ENCODE data around the gene NAPB.
A peak's percentile ranks its signal among the peaks of the same experiment; 100 is the strongest.

NAPB gene

DNA sequence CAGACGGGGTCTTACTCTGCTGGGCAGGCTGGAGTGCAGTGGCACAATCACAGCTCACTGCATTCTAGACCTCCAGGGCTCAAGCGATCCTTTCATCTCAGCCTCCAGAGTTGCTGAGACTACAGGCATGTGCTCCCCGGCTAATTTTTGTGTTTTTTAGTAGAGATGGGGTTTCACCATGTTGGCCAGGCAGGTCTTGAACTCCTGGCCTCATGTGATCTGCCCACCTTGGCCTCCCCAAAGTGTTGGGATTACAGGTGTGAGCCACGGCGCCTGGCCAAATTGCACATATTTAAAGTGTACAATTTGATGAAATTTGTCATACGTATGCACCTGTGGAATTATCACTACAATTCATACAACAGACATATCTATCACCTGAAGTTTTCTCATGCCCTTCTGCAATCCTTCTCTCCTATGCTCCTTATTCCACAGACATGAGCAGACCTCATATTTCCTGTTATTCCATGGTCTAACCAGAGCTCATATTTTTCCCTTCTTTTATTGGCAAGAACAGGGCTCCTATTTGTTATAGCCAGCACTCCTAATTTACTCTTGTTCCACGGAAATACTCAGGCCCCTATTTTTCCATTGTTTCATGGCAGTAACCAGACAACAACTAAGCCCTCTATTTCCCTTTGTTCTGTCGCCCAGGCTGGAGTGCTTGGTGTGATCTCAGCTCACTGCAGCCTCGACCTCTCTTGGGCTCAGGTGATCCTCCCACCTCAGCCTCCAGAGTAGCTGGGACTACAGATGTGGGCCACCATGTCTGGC, 16.0 kb upstream of the NAPB start:
- no peak for DNase-seq

GRCh38 chr20:23436681-23437080, 15.4 kb upstream of the NAPB start:
- DNase-seq = no peak

DNA sequence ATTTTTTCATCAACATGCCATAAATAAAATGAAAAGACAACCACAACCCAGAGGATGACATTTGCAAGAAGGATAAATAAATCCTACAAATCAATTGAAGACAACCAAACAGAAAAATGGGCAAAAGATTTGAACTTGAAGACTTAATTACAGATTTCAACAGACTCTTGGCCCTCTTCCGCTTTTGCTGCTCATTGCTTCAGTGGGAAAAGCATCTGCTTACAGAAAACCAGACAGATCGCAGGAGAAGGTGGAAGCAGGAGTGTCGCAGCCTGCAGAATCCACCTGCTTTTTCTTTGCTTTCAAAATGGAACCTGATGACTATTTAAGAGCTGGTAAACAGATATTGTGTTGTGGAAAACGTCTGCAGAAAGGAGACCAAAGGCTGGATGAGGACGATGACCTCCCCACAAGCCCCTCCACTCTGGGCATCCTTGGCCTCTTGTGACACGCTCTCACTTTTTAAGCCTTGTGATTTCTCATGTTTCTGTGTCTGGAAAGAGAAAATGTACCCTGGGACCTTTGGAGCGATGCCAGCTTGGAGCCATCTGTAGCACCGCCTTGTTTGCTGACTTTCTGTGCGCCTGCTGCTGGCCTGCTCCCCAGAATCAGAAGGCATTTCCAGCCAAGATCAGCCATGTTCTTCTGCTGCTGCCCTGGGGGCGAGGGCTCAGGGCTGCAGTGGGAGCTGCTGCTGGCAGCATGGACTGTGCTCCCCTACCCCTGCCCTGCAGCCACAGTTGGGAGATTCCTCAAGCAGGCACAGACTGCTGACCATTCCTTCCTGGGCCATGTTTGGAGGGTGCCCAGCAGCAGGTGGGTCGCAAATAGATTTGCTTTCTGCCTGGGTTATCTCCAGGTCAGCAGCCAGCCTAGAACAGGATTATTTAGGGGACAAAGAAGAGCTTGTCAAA, 14.6 kb upstream of the NAPB start:
- DNase-seq = no peak

- DNase-seq = no peak
These were observed 13.4 kb upstream of the NAPB start for GRCh38 chr20:23434521-23435313.

DNA sequence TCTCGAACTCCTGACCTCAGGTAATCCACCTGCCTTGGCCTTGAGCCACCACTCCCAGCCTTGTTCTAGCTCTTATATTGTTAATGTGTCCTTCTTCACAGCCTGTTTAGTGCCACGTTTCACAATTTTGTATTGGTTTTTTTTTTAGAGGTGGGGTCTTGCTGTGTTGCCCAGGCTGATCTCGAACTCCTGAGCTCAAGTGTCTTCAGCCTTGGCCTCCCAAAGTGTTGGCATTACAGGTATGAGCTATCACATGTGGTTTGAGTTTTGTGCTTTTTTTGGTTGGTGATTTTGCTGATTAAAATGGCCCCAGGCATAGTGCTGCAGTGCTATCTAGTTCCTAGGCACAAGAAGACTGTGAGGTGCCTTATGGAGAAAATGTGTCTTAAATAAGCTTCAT, 12.3 kb upstream of the NAPB start:
- no peak for DNase-seq

DNA sequence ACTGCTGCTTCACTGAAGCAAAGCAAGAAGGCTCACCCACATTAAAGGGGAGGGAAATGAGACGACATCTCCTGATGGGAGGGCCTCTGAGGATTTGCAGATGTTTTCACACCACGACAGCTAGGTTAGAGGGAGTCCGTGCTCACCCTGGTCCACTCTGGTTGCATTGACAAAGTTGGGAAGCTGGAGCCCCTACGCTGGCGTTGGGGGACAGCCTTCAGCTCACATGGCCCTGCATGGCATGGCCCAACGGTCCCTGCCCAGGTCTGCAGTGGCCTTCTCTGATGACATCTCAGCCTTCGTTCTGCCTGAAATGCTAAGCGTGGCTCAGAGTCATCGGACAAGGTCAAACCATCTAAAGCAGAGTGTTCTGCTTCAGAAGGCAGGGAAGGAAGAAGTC, 3.8 kb upstream of the NAPB start:
- DNase-seq = no peak

GRCh38 chr20:23419995-23420901, 1.0 kb downstream of the NAPB start:
- peak; percentile 83 for DNase-seq

DNA sequence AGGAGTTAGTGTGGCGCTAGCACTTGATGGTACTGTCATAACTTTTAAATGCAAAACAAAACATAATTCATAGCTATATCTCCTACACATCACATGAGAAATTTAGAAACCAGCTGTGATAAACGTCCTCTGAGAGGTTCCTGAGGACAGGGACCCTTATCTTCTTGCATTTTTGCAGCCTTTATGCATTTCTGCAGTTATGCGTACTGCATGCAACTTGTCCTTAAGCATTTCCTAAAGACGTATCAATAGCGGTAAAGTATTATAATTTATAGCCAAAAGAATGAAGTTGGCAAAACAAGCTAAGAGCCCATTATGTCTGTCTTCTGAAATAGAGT, 1.7 kb downstream of the NAPB start:
- no peak for DNase-seq

DNA sequence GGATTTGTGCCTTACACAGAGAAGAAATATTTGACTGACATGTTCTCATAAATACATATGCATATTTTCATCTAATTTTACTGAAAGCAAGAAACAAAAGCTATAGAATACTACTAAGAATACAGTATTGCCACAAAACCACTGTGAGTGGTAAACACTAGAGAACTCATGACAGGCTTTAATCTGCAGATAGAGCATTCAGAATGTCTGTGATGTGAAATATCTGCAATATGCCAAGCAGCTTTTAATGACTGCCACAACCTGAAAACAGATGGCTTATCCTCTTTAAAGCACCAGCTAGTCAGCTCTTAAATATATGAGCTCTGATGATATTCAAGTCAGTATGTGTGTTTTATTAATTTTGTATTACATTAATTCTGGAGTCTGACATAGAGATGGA, 3.4 kb downstream of the NAPB start:
- no peak for DNase-seq

GRCh38 chr20:23415959-23416583, 5.2 kb downstream of the NAPB start:
- DNase-seq = no peak

GRCh38 chr20:23415555-23415954, 5.7 kb downstream of the NAPB start:
- DNase-seq = no peak

DNA sequence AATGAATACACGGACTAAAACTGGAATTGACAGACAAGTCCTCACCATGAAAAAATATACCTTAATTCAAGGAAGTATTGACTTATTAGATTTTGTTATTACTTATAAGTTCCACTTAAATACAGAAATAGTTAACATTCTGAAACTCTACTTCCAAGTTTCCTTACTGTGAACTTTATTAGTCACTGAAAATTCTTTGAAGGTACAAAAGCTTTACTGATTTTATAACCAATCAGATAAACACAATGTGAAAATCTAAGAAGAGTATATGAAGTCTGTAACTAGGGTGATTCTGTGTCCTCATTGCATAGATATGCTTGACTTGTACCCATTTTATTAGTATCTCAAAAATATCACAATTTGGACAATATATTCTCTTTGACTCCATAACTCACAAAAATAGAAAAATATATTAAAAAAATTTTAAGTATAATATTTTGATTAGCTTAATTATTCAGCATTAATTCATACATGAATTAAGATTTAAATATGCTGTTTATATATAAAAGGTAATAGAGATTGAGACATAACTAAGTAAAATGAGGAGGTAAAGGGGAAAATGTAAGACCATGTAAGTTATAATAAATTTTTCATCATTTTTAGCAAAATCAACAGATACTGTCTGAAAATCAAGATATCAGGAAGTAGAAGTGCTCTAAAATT, 6.6 kb downstream of the NAPB start:
- no peak for DNase-seq

DNA sequence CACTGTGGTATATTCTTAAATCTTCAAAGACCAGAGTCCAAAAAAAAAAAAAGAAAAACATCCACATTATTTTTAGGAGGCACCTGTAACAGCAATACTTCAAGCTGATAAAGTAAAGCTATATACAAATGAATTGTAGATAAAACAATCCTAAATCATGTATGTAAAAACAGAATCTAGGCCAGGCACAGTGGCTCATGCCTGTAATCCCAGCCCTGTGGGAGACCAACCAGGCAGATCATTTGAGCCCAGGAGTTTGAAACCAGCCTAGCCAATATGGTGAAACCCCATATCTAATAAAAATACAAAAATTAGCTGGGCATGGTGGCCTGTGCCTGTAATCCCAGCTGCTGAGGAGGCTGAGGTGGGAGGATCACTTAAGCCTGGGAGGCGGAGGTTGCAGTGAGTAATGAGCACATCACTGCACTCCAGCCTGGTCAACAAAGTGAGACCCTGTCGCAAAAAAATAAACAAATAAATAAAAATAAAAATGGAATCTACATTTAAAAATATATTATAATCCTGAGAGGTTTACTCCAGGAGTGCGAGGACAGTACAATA, 7.3 kb downstream of the NAPB start:
- no peak for DNase-seq

- no peak for DNase-seq
These were observed 9.3 kb downstream of the NAPB start for GRCh38 chr20:23412026-23412425.

- DNase-seq = no peak
These were observed 10.2 kb downstream of the NAPB start for GRCh38 chr20:23410916-23411695.

DNA sequence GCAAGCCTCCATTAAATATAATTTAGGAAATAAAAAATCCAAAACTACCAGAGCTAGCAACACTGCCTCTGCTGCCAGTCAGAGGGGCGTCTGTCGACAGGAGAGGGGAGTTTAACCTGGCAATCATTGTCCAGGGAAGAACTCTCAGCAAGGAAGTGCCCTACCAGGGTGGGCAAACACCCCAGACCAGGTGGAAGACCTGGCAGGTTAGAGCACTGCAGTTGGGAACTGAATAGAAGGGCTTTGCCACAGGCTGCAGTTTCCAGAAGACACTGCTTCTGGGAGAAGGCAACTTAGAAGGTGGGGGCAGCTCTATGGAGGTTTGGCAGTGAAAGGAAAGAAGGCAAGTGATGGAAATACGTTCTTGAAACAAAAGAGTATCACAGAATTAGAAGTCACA, 11.5 kb downstream of the NAPB start:
- DNase-seq = no peak

GRCh38 chr20:23408957-23409356, 12.3 kb downstream of the NAPB start:
- no peak for DNase-seq

DNA sequence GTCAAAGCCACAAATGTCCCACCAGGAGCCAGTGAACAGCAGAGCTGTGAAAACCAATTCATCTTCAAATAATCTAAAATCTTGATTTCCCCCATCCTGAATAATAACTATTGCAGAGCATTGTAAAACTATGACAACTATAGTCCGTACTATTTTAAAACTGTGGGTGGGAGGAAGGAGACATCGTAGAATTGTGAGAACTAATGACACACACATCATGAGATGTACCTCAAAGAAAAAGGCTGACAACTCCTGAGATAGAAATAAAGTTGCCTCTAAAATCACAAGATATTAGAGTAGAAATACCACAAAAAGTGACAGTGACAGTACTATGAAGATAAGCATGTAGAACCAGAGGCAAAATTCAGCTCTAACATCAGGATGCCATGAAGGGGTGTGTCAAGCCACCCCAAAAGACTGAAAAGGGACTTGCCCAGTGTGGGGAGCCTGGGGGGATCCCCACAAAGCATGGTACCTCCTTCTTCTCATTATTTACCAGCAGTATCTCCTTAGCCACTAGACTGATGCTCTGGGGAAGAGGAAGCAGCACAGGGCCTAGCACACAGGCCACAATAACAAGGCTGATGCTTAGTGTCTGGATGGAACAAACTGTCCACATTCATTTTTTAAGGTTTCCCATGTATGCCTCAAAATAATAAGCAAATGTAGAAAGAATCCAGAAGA, 13.4 kb downstream of the NAPB start:
- no peak for DNase-seq

DNA sequence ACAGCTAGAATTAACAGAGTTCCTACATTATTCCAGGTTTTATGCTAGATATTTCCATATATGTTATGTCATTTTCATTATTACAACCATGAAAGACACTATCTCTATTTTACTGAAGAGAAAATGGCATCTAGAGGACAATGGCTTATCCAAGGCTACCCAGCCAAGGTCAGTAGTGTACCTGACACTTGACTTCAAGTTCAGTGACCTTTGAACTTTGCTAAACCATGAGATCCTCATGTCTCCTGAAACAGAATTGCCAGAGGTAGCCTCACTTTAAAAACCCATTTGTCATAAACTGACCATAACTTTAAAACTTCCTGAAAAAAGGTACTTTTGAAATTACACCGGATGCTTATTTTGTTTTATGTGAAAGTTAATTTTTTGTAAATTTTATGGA, 14.4 kb downstream of the NAPB start:
- DNase-seq = no peak

GRCh38 chr20:23404196-23404595, 17.1 kb downstream of the NAPB start:
- DNase-seq = no peak

Data from activated effector memory CD4-positive, alpha-beta T cell treated with anti-CD3 and anti-CD28 coated beads, Interleukin-2, amount 50 U/mL, for 16 hours (primary cell).